Activated CD4-positive, alpha-beta T cell treated with anti-CD3 and anti-CD28 coated beads for 36 hours (primary cell): Measurements from ENCODE around the gene ZNF784. TPM values are rescaled to one million over a fixed set of nuclear protein-coding genes. Genes with fewer than 3 reads are reported as not detected.
"Not testable (repeated sequence)": the region's sequence is repeated elsewhere in the genome, so short reads cannot be mapped to it uniquely, and the experiment has no call there.

Source experiments
- ATAC-seq: fragments of 200-7000 bp; cut with Tn5 transposase; one replicate; pipeline ENCODE4 v1.10.0; 2021; ENCODE audit warnings: mild to moderate bottlenecking, moderate library complexity
- CTCF ChIA-PET: fragments of 350-600 bp; sonication (Branson Sonifier 250); formaldehyde crosslinking; loops from one replicate; lab custom pipeline; 2021; ENCODE audit warnings: antibody characterized with exemption; lab: Charles Lee
- POLR2A ChIA-PET: fragments of 350-600 bp; sonication (Branson Sonifier 250); formaldehyde crosslinking; loops from one replicate; lab custom pipeline; 2021; ENCODE audit warnings: antibody characterized with exemption, inconsistent platforms; lab: Charles Lee
- DNase-seq: peaks from one replicate; pipeline ENCODE4 v3.0.0-alpha.2; 2020
- H3K27ac Mint-ChIP-seq: one replicate; pipeline ENCODE4 v1.8.0; 2021; ENCODE audit warnings: mixed read lengths
- H3K27me3 Mint-ChIP-seq: one replicate; pipeline ENCODE4 v1.8.0; 2021; ENCODE audit warnings: mixed read lengths
- H3K36me3 Mint-ChIP-seq: one replicate; pipeline ENCODE4 v1.8.0; 2021; ENCODE audit warnings: low read depth, mixed read lengths
- H3K4me1 Mint-ChIP-seq: one replicate; pipeline ENCODE4 v1.8.0; 2021; ENCODE audit warnings: mixed read lengths
- H3K4me3 Mint-ChIP-seq: one replicate; pipeline ENCODE4 v1.8.0; 2021; ENCODE audit warnings: mild to moderate bottlenecking, moderate library complexity, mixed read lengths
- H3K9me3 Mint-ChIP-seq: one replicate; pipeline ENCODE4 v1.8.0; 2021; ENCODE audit warnings: low read depth, mixed read lengths
- intact Hi-C, 2 experiments: fragments of 100-400 bp; cut with DNase I in 1 of 2; cut with micrococcal nuclease in 1 of 2; formaldehyde crosslinking; loops; one replicate each; pipeline versions ENCODE4 v1.14.2 to v1.15.1; 2022 to 2024; cut with DNase I, micrococcal nuclease
- total RNA-seq, 2 experiments: library from RNA; stranded (reverse); gene quantifications; one replicate each; pipeline ENCODE4 v1.2.3, GENCODE V29; 2021

The ZNF784 gene
- total RNA-seq, 2 experiments from 2014 or later: 3.2 to 4.3 TPM

- peak; percentile 74 for DNase-seq
- Mint-ChIP-seq H3K4me1 (peaks cover 32% of the 10 kb centered on the region), H3K4me3 (peak overlapping the region; percentile 71), H3K27ac (peak overlapping the region; percentile 43), H3K36me3 (no peaks in the 10 kb centered on the region), H3K27me3 (no peaks in the 10 kb centered on the region), H3K9me3 (no peaks in the 10 kb centered on the region)
- intact Hi-C loops: loop anchor here in 1 of 2 experiments (5.0 kb wide), 1 partner anchor 727 kb away; the partner anchor contains the start of gene ZSCAN5A
- ChIA-PET POLR2A (interaction anchor here (1.1 kb wide), 1 partner anchor 13 kb away, joined by 3 read pairs; the partner anchor contains the start of gene FIZ1), CTCF (interaction anchor here (0.7 to 1.2 kb wide), 3 partner anchors 19 to 109 kb away, joined by 3 read pairs; partner anchors contain the start of gene ZNF628)
- ATAC-seq: peak; percentile 39
Measured at GRCh38 chr19:55585658-55586339, 38.6 kb downstream of the ZNF784 start.

GRCh38 chr19:55584871-55585270, 39.5 kb downstream of the ZNF784 start:
- Mint-ChIP-seq H3K4me1 (peaks cover 33% of the 10 kb centered on the region), H3K36me3 (peaks cover 4% of the 10 kb centered on the region), H3K27ac (no peak overlapping the region), H3K4me3 (no peak overlapping the region), H3K27me3 (no peaks in the 10 kb centered on the region), H3K9me3 (no peaks in the 10 kb centered on the region)
- intact Hi-C loops: loop anchor here (5.0 kb wide), 2 partner anchors 57 to 727 kb away; partner anchors contain the start of genes ZNF580 (in 1 of the 2), ZNF581 (in 1 of the 2) and ZSCAN5A (in 1 of the 2)
- CTCF ChIA-PET: interaction anchor here (0.5 to 1.9 kb wide), 2 partner anchors 11 to 22 kb away, joined by 3 to 4 read pairs; no protein-coding TSS in a partner anchor
- POLR2A ChIA-PET: no interaction called here
- DNase-seq: no peak
- ATAC-seq: no peak

- H3K4me1 Mint-ChIP-seq: peaks cover 37% of the 10 kb centered on the region
- H3K27ac Mint-ChIP-seq, DNase-seq, ATAC-seq, H3K9me3 Mint-ChIP-seq, H3K36me3 Mint-ChIP-seq, H3K27me3 Mint-ChIP-seq, H3K4me3 Mint-ChIP-seq: not testable (repeated sequence)
- intact Hi-C loops: loop anchor here in 1 of 2 experiments (5.0 kb wide), 1 partner anchor 58 kb away; the partner anchor contains the start of genes ZNF580 and ZNF581
- ChIA-PET POLR2A (interaction anchor here (0.6 kb wide), 1 partner anchor 41 kb away, joined by 5 read pairs; the partner anchor contains the start of gene ZNF784), CTCF (interaction anchor here (0.6 to 1.9 kb wide), 3 partner anchors 10 to 51 kb away, joined by 3 to 4 read pairs (median 4); no protein-coding TSS in a partner anchor)
Measured at GRCh38 chr19:55583897-55584296, 40.5 kb downstream of the ZNF784 start.

- DNase-seq, H3K4me3 Mint-ChIP-seq, POLR2A ChIA-PET, H3K27me3 Mint-ChIP-seq, H3K27ac Mint-ChIP-seq, ATAC-seq, H3K9me3 Mint-ChIP-seq: not testable (repeated sequence)
- intact Hi-C loops: loop anchor here in 1 of 2 experiments (5.0 kb wide), 1 partner anchor 60 kb away; the partner anchor contains the start of genes ZNF580 and ZNF581
- Mint-ChIP-seq H3K4me1 (peaks cover 33% of the 10 kb centered on the region), H3K36me3 (peaks cover 14% of the 10 kb centered on the region)
- CTCF ChIA-PET: interaction anchor here (0.9 to 1.1 kb wide), 2 partner anchors 49 to 51 kb away, joined by 3 to 4 read pairs; no protein-coding TSS in a partner anchor
Measured at GRCh38 chr19:55582284-55582683, 42.1 kb downstream of the ZNF784 start.

GRCh38 chr19:55581823-55582223, 42.5 kb downstream of the ZNF784 start:
- CTCF ChIA-PET: interaction anchor here (0.6 to 1.8 kb wide), 5 partner anchors 49 to 355 kb away, joined by 3 to 6 read pairs (median 3); no protein-coding TSS in a partner anchor
- H3K9me3 Mint-ChIP-seq: no peaks in the 10 kb centered on the region
- POLR2A ChIA-PET: interaction anchor here (2.0 kb wide), 1 partner anchor 17 kb away, joined by 6 read pairs; the partner anchor contains the start of gene FIZ1
- intact Hi-C loops: loop anchor here (1.0 to 5.0 kb wide), 6 partner anchors 17 to 197 kb away; partner anchors contain the start of genes FIZ1 (in 1 of the 2), RPL28 (in 1 of the 2), ZNF580 (in 1 of the 2) and ZNF581 (in 1 of the 2)
- H3K27ac Mint-ChIP-seq: no peak overlapping the region
- peak overlapping the region; percentile 83 for H3K4me3 Mint-ChIP-seq
- peaks cover 18% of the 10 kb centered on the region for H3K36me3 Mint-ChIP-seq
- peaks cover 29% of the 10 kb centered on the region for H3K4me1 Mint-ChIP-seq
- ATAC-seq (no peak), DNase-seq (no peak)
- no peaks in the 10 kb centered on the region for H3K27me3 Mint-ChIP-seq

- intact Hi-C loops: loop anchor here (1.0 to 5.0 kb wide), 6 partner anchors 18 to 196 kb away; partner anchors contain the start of genes FIZ1 (in 1 of the 2), RPL28 (in 1 of the 2), ZNF580 (in 1 of the 2) and ZNF581 (in 1 of the 2)
- POLR2A ChIA-PET: interaction anchor here (2.0 kb wide), 1 partner anchor 18 kb away, joined by 6 read pairs; the partner anchor contains the start of gene FIZ1
- H3K4me1 Mint-ChIP-seq: peaks cover 28% of the 10 kb centered on the region
Measured at GRCh38 chr19:55581145-55581822, 43.1 kb downstream of the ZNF784 start.

GRCh38 chr19:55580628-55581144, 43.7 kb downstream of the ZNF784 start, which contains the start of gene ZNF579:
ZNF579 (minus strand) TSS chr19:55580848; CDS start chr19:55579639, 1,209 bp downstream.
- intact Hi-C loops: loop anchor here (1.0 to 5.0 kb wide), 9 partner anchors 18 to 195 kb away; partner anchors contain the start of genes FIZ1 (in 2 of the 2), EPN1 (in 1 of the 2), RPL28 (in 1 of the 2) and ZNF580 (in 1 of the 2)
- H3K9me3 Mint-ChIP-seq: no peaks in the 10 kb centered on the region
- ChIA-PET POLR2A (interaction anchor here (2.0 kb wide), 1 partner anchor 19 kb away, joined by 6 read pairs; the partner anchor contains the start of gene FIZ1), CTCF (interaction anchor here (1.8 kb wide), 1 partner anchor 59 kb away, joined by 6 read pairs; no protein-coding TSS in a partner anchor)
- ATAC-seq (peak; percentile 79), DNase-seq (peak; percentile 89)
- peaks cover 19% of the 10 kb centered on the region for H3K36me3 Mint-ChIP-seq
- peaks cover 23% of the 10 kb centered on the region for H3K4me1 Mint-ChIP-seq
- H3K4me3 Mint-ChIP-seq: peak within 1 kb of the TSS; percentile 83
- peak within 1 kb of the TSS; percentile 78 for H3K27ac Mint-ChIP-seq
- H3K27me3 Mint-ChIP-seq: no peaks in the 10 kb centered on the region

More at GRCh38 chr19:55581145-55581822, 43.1 kb downstream of the ZNF784 start:
- DNase-seq (peak; percentile 62), ATAC-seq (no peak)
- H3K27ac Mint-ChIP-seq: peak overlapping the region; percentile 75
- no peaks in the 10 kb centered on the region for H3K9me3 Mint-ChIP-seq
- H3K27me3 Mint-ChIP-seq: no peaks in the 10 kb centered on the region
- CTCF ChIA-PET: interaction anchor here (0.6 to 1.8 kb wide), 5 partner anchors 50 to 356 kb away, joined by 3 to 6 read pairs (median 3); no protein-coding TSS in a partner anchor
- peak overlapping the region; percentile 83 for H3K4me3 Mint-ChIP-seq
- peaks cover 19% of the 10 kb centered on the region for H3K36me3 Mint-ChIP-seq

GRCh38 chr19:55579766-55580621, 44.4 kb downstream of the ZNF784 start:
- Mint-ChIP-seq H3K4me3 (peak overlapping the region; percentile 83), H3K36me3 (peaks cover 19% of the 10 kb centered on the region), H3K27me3 (no peaks in the 10 kb centered on the region), H3K9me3 (no peaks in the 10 kb centered on the region), H3K4me1 (peaks cover 18% of the 10 kb centered on the region), H3K27ac (peak overlapping the region; percentile 78)
- CTCF ChIA-PET: interaction anchor here (0.5 to 1.8 kb wide), 2 partner anchors 14 to 60 kb away, joined by 4 to 6 read pairs; no protein-coding TSS in a partner anchor
- DNase-seq (peak; percentile 39), ATAC-seq (peak; percentile 43)
- intact Hi-C loops: loop anchor here (1.0 to 5.0 kb wide), 8 partner anchors 19 to 103 kb away; partner anchors contain the start of genes FIZ1 (in 2 of the 2), EPN1 (in 1 of the 2), ZNF580 (in 1 of the 2) and ZNF581 (in 1 of the 2)
- POLR2A ChIA-PET: interaction anchor here (2.0 kb wide), 1 partner anchor 19 kb away, joined by 6 read pairs; the partner anchor contains the start of gene FIZ1
